OCI-LY3 (cell line): Measurements from ENCODE around the gene WDR53.

ENCODE experiments used
- EZH2phosphoT487 ChIP-seq: fragments of 200-600 bp; shearing (Covaris generic); IDR thresholded peaks from 2 replicates; pipeline ENCODE4 v1.6.1; 2018; ENCODE audit warnings: antibody characterized with exemption, mixed run types, low read depth
- TF ChIP-seq, protein P1 (sequence below): fragments of 200-600, 300-600 bp; sonication (generic); IDR thresholded peaks from 2 replicates; pipeline ENCODE4 v1.5.1; 2014; ENCODE audit warnings: antibody characterized with exemption, low read length, low read depth

DNA sequence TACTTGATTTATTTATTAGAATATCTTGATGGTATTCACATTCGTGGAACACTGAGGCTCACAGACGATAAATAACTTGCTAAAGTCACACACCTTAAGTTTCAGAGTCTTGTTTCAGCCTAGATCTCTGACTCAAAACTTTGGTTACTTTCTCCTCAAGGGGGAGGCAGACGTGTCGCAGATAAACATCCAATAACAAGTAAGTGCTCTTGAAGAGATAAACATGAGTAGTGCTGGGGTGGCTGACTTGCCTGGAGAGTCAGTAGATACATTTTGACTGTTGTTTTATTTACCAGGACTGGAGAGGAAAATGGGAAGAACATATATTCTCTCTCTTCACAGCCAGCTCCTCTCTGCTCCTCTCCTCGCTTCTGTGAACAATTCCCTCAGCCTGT is 31.4 kb upstream of the WDR53 start:
- TF ChIP-seq, protein P1, sequence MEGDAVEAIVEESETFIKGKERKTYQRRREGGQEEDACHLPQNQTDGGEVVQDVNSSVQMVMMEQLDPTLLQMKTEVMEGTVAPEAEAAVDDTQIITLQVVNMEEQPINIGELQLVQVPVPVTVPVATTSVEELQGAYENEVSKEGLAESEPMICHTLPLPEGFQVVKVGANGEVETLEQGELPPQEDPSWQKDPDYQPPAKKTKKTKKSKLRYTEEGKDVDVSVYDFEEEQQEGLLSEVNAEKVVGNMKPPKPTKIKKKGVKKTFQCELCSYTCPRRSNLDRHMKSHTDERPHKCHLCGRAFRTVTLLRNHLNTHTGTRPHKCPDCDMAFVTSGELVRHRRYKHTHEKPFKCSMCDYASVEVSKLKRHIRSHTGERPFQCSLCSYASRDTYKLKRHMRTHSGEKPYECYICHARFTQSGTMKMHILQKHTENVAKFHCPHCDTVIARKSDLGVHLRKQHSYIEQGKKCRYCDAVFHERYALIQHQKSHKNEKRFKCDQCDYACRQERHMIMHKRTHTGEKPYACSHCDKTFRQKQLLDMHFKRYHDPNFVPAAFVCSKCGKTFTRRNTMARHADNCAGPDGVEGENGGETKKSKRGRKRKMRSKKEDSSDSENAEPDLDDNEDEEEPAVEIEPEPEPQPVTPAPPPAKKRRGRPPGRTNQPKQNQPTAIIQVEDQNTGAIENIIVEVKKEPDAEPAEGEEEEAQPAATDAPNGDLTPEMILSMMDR = no peak
- TF ChIP-seq EZH2phosphoT487 = no peak
